Breast epithelium (tissue), 4 donors: ENCODE measurements around the gene EHMT1. TPM values are rescaled to one million over a fixed set of nuclear protein-coding genes. Genes with fewer than 3 reads are reported as not detected.

ENCODE experiments used
- DNase-seq, 2 donors: peaks; one replicate each; pipeline ENCODE4 v3.0.0-alpha.2; 2019; ENCODE audit warnings: low spot score in 2 of 2
- H3K27ac ChIP-seq, 2 donors: fragments of 200-600 bp; sonication (generic) in 1 of 2; one replicate each; pipeline ENCODE4 v1.5.1; 2016 to 2019; ENCODE audit warnings: mild to moderate bottlenecking in 1 of 2
- H3K27me3 ChIP-seq, 2 donors: fragments of 200-600 bp; sonication (generic) in 1 of 2; one replicate each; pipeline versions ENCODE4 v1.5.1 to v1.6.0; 2017 to 2019; ENCODE audit warnings: control low read depth in 1 of 2, mild to moderate bottlenecking in 1 of 2
- H3K36me3 ChIP-seq: fragments of 200-600 bp; one replicate; pipeline ENCODE4 v1.5.1; 2019
- H3K4me1 ChIP-seq, 2 donors: fragments of 200-600 bp; sonication (generic); one replicate each; pipeline ENCODE4 v1.5.1; 2016 to 2019; ENCODE audit warnings: control low read depth in 1 of 2
- H3K4me3 ChIP-seq, 3 donors: fragments of 200-600 bp; sonication (generic); 1 replicate in 2 of 3; 2 replicates in 1 of 3; pipeline ENCODE4 v1.5.1; 2016 to 2019; ENCODE audit warnings: mild to moderate bottlenecking in 3 of 3, moderate library complexity in 2 of 3
- H3K9me3 ChIP-seq, 2 donors: fragments of 200-600 bp; sonication (generic) in 1 of 2; one replicate each; pipeline ENCODE4 v1.5.1; 2016 to 2019; ENCODE audit warnings: control low read depth in 1 of 2
- POLR2A ChIP-seq: fragments of 450-650 bp; IDR thresholded peaks from one replicate; pipeline ENCODE4 v1.6.1; 2016; ENCODE audit warnings: antibody characterized with exemption, mild to moderate bottlenecking, moderate library complexity
- POLR2AphosphoS5 ChIP-seq, 3 donors: sonication (generic); formaldehyde crosslinking; IDR thresholded peaks; one replicate each; pipeline ENCODE4 v1.6.1; 2017; ENCODE audit warnings: antibody characterized with exemption in 3 of 3
- intact Hi-C: fragments of 100-400 bp; cut with DNase I; formaldehyde crosslinking; loops from one replicate; pipeline ENCODE4 v1.15.1; 2023; ENCODE audit warnings: low total_unique reads
- total RNA-seq, 3 donors: library from RNA; depleted of rRNA; stranded (reverse); fragments of >200 nt; gene quantifications; one replicate each; pipeline ENCODE4 v1.1.0, GENCODE V29; 2016
- TF ChIP-seq, protein P1 (sequence below), 3 donors: fragments of 450-650 bp; IDR thresholded peaks; one replicate each; pipeline ENCODE4 v1.5.1; 2016 to 2017; ENCODE audit warnings: antibody characterized with exemption in 3 of 3, mild to moderate bottlenecking in 3 of 3, moderate library complexity in 3 of 3

Gene EHMT1
- total RNA-seq, 3 donors from 2014 or later, result 63.7 to 113 (median 91.2) TPM

- no peak overlapping the region for H3K4me3 ChIP-seq
- DNase-seq, result no peak
- TF ChIP-seq POLR2A (no peak), POLR2AphosphoS5 (IDR thresholded peaks at IDR 0.05) (no peak)
- TF ChIP-seq, protein P1, sequence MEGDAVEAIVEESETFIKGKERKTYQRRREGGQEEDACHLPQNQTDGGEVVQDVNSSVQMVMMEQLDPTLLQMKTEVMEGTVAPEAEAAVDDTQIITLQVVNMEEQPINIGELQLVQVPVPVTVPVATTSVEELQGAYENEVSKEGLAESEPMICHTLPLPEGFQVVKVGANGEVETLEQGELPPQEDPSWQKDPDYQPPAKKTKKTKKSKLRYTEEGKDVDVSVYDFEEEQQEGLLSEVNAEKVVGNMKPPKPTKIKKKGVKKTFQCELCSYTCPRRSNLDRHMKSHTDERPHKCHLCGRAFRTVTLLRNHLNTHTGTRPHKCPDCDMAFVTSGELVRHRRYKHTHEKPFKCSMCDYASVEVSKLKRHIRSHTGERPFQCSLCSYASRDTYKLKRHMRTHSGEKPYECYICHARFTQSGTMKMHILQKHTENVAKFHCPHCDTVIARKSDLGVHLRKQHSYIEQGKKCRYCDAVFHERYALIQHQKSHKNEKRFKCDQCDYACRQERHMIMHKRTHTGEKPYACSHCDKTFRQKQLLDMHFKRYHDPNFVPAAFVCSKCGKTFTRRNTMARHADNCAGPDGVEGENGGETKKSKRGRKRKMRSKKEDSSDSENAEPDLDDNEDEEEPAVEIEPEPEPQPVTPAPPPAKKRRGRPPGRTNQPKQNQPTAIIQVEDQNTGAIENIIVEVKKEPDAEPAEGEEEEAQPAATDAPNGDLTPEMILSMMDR (IDR thresholded peaks at IDR 0.05), result no peak
- H3K36me3 ChIP-seq, result no peaks in the 10 kb centered on the region
- no peaks in the 10 kb centered on the region for H3K9me3 ChIP-seq
- no peaks in the 10 kb centered on the region for H3K27me3 ChIP-seq
- H3K4me1 ChIP-seq, result peaks cover 0 to 3% of the 10 kb centered on the region in 2 donors
- H3K27ac ChIP-seq, result no peak overlapping the region
- intact Hi-C loops, result no loop called here
These were observed 71.1 kb downstream of the EHMT1 start for GRCh38 chr9:137689745-137690529.

DNA sequence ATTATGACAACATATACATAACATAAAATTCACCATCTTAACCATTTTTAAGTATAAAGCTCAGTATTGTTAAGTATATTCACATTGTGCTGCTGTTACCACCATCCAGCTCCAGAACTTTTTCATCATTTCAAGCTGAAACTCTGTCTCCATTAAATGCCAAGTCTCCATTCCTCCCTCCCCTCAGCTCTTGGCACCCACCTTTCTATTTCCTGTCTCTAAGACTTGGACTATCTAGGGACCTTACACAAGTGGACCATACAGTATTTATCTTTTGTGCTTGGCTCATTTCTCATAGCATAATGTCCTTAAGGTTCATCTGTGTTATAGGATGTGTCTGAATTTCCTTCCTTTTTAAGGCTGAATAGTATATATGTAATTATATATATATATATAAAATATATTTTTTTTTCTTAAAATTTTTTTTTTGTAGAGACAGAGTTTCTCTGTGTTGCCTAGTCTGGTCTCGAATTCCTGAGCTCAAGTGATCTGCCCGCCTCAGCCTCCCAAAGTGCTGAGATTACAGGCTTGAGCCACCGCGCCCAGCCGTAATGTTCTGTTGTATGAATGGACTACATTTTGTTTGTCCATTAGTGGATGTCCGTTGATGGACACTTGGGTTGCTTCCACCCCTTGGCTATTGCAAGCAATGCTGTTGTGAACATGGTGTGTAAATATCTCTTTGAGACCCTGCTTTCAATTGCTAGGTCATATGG, 72.3 kb downstream of the EHMT1 start:
- Histone ChIP-seq H3K4me1 (peaks cover 0 to 6% of the 10 kb centered on the region in 2 donors), H3K36me3 (no peaks in the 10 kb centered on the region), H3K4me3 (no peak overlapping the region), H3K9me3 (no peaks in the 10 kb centered on the region), H3K27me3 (no peaks in the 10 kb centered on the region), H3K27ac (no peak overlapping the region)
- DNase-seq, result no peak
- intact Hi-C loops, result no loop called here
- TF ChIP-seq, protein P1 (IDR thresholded peaks at IDR 0.05), result no peak
- TF ChIP-seq POLR2A (no peak), POLR2AphosphoS5 (IDR thresholded peaks at IDR 0.05) (no peak)

DNA sequence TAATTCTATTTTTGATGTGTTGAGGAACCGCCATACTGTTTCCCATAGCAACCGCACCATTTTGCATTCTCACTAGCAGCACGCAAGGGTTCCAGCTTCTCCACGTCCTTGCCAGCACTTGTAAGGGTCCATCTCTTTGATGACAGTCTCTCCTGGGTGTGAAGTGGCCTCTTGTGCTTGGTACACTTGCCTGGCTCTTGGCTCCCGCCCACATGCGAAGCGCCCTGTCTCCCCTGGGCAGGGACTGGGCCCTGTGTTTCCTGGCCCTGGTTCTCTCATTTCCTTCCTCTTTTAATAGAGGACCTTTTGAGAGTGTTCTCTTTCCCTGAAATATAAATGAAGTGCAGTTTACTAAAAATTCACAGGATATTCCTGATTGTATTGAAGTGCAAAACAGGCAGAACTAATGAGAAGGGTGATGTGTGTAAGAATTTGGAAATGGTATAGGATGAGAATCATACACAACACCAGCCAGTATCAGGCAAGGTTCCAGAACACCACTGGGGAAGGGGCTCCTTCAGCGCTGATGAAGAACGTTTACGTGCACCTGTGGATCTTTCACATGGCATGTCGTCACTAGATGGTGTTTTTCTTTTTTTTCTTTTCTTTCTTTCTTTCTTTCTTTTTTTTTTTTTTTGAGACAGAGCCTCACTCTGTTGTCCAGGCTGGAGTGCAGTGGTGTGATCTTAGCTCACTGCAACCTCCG, 73.0 kb downstream of the EHMT1 start:
- Histone ChIP-seq H3K9me3 (no peaks in the 10 kb centered on the region), H3K4me1 (peaks cover 0 to 6% of the 10 kb centered on the region in 2 donors), H3K36me3 (no peaks in the 10 kb centered on the region), H3K4me3 (no peak overlapping the region), H3K27ac (no peak overlapping the region), H3K27me3 (no peaks in the 10 kb centered on the region)
- no peak for DNase-seq
- TF ChIP-seq, protein P1 (IDR thresholded peaks at IDR 0.05), result no peak
- TF ChIP-seq POLR2AphosphoS5 (IDR thresholded peaks at IDR 0.05), result no peak
- TF ChIP-seq POLR2A, result no peak
- intact Hi-C loops, result no loop called here

DNA sequence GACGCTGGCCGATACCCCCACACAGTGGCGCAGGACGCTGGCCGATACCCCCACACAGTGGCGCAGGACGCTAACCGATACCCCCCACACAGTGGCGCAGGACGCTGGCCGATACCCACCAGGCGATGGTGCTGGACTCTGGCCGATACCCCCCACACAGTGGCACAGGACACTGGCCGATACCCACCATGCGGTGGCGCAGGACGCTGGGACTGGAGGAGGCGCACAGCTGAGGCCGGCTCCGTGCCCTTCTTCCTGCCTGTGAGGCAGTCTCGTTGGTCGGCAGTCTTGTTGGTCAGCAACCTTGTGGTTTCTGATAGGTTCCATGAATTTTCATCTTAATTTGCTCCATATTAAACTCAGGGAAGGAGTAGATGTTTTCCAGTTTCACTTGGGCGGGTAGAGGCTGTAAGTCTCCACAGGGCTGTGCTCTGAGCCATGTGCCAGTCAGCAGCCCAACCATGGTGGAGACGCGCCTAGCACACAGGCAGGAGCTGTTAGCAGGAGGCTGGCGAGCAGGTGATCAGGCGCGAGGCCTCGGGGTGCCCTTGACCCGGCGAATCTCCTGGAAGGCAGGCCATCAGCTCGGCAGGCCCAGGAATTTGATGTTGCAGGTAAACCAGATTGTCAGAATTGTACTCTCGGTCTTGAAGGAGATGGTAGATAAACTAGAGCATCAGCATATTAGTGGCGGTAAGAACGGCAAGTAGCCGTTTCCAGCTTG, 75.6 kb downstream of the EHMT1 start:
- Histone ChIP-seq H3K4me3 (no peak overlapping the region), H3K4me1 (peaks cover 0 to 6% of the 10 kb centered on the region in 2 donors), H3K27me3 (no peaks in the 10 kb centered on the region), H3K9me3 (no peaks in the 10 kb centered on the region), H3K36me3 (no peaks in the 10 kb centered on the region), H3K27ac (no peak overlapping the region)
- TF ChIP-seq POLR2A (no peak), POLR2AphosphoS5 (IDR thresholded peaks at IDR 0.05) (no peak)
- TF ChIP-seq, protein P1 (IDR thresholded peaks at IDR 0.05), result no peak
- DNase-seq, result no peak
- intact Hi-C loops, result no loop called here
